GM15510 (cell line): ENCODE data around the gene ADGRD2.

Experiments used
- POLR2A ChIP-seq: IDR thresholded peaks from 3 replicates; pipeline ENCODE4 v1.6.1; 2011; ENCODE audit warnings: borderline replicate concordance; ENCODE audit not compliant: insufficient read length; ENCODE audit errors: extremely low read depth

ADGRD2 gene

DNA sequence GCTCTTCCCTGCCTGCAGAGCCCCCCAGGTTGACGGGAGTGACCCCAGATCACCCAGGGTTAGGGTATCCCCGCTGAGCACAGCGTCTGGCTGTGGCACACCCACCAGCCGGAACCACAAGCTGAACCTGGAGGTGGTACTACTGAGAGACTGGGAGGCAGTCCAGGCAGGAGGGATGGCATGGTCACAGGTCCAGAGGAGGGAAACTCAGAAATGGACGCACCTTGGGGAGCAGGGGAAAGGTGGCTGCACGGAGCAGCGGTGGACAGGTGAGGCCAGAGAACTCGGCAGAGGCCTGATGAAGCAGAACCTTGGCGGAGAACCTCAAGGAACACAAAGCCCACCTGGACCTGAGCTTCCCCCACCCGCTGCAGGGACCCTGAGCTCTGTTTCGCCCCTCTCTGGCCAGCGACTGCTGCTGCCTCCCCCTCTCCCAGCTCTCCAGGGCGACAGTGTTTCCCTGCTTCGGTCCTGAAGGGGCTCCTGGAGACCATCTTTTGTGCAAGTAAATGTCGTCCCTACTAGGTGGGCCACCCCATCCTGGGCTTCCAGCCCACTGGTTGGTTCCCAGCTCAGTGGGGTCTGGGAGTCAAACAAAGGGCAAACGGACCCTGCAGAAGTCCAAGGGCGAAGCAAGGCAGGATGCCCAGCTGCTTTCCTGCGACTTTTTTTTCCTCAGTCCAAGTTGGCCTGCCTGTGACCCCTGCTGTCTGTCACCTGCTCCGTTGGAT is 845 bp downstream of the ADGRD2 start:
- TF ChIP-seq POLR2A, result no peak

GRCh38 chr9:124452326-124452725 is 2.1 kb downstream of the ADGRD2 start:
- no peak for TF ChIP-seq POLR2A

- no peak for TF ChIP-seq POLR2A
Measured at GRCh38 chr9:124452841-124453585, 2.8 kb downstream of the ADGRD2 start.

- TF ChIP-seq POLR2A, result no peak
Measured at GRCh38 chr9:124453586-124454191, 3.4 kb downstream of the ADGRD2 start.

GRCh38 chr9:124454296-124454695 is 4.0 kb downstream of the ADGRD2 start:
- no peak for TF ChIP-seq POLR2A

GRCh38 chr9:124454791-124455443 is 4.7 kb downstream of the ADGRD2 start:
- no peak for TF ChIP-seq POLR2A

- TF ChIP-seq POLR2A, result no peak
Measured at GRCh38 chr9:124455820-124456219, 5.6 kb downstream of the ADGRD2 start.

GRCh38 chr9:124456341-124457078 is 6.3 kb downstream of the ADGRD2 start:
- no peak for TF ChIP-seq POLR2A

DNA sequence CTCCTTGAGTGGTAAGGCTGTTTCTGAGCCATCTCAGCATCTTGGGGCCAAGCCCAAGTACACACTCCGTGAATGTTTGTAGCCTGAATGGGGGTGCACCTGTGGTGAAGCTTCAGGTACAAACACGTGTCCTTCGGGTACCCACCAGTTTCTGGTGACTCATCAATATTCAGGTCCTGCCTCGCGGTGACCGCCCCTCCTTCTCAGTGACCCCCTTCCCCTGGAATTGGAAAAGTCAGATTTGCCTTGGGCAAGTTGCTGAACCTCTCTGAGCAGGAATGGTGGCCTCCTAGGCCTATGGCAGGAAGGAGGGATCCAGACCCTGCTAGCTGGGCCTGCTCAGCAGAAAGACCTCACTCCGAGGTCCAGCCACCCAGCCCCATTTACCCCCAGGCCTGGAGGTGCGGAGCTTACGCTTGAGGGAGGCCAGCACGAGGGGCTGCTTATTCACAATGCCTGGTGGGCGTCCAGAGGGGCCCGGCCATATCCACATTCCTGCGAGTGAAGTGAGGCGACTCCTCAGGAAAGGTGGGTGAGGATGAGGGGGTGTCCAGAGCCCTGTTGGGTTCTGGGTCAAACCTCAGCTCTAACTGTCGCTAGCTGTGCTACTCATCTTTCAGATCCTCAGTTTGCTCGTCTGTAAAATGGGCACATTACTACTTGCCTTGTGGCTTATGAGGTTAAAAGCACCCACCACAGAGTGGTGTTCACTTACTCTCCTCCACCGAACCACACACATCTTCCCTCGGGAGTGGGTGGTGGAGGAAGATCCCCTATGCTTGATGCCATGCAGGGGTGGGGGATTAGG is 7.0 kb downstream of the ADGRD2 start:
- no peak for TF ChIP-seq POLR2A

GRCh38 chr9:124457887-124458431 is 7.7 kb downstream of the ADGRD2 start:
- TF ChIP-seq POLR2A, result no peak

GRCh38 chr9:124458441-124458840 is 8.2 kb downstream of the ADGRD2 start:
- TF ChIP-seq POLR2A, result no peak

DNA sequence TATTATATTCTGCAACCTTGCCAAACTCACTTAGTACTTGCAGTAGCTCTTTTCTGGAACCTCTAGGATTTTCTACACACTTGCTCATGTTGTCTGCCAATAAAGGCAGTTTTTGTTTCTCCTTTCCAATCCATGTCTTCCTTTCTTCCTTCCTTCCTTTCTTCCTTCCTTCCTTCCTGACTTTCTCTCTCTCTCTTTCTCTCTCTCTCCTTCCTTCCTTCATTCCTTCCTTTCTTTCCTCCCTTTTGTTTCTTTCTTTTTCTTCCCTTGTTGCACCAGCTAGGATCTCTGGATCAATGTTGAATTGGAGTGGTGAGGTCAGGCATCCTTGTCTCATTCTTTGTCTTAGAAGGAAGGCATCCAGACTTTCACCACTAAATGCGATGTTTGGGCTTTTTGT is 12.5 kb downstream of the ADGRD2 start:
- TF ChIP-seq POLR2A, result no peak

DNA sequence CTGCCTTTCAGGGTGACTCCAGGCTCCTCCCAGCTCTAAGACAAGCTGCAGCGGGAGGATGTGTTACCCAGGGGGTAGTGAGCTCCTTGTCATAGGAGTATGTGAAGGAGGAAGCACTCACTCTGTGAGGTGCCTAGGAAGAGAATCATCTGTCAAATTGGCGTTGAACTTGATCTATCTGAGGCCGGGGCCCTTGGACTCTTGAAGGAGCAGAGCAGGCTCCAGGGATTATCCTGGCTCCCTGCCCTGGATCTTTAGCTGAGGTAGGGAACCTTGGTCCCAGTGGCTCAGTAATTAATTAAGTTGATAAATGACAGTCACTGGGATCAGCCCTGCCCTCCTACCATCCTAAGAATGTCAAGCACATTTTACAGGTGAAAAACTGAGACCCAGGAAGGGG is 15.5 kb downstream of the ADGRD2 start:
- TF ChIP-seq POLR2A, result no peak
